ENCODE results near the gene C17orf114.

C17orf114 gene

DNA sequence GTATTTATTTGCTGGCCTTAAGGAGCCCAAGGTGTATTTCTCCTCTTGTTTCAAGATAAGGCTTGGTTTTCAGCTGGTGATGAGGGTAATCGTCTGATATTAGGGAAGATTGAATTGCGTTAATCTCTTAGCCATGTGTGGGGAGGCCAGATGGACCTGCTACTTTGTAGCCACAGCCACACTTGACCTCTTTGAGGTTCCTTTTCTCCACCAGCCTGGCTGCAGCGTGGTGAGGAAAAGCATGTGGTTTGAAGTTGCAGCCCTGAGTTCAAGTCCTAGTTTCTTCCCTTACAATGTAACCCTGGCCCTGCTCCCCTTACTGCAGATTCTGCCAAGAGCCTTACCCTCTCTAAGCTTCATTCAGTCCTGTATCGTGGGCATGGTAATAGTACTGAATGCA, 34.1 kb upstream of the C17orf114 start:
- Histone ChIP-seq H3K27ac (ENCODE audit: extremely low read depth, low read depth, low read length) (no peak overlapping the region), H3K4me1 (ENCODE audit: control insufficient read depth, insufficient read depth, low read length) (peaks cover 16% of the 10 kb centered on the region), H3K9me3 (ENCODE audit: control insufficient read depth, insufficient read depth, low read depth, low read length) (no peaks in the 10 kb centered on the region), H3K36me3 (ENCODE audit: control insufficient read depth in 2 of 2, insufficient read depth in 1 of 2, low read length in 2 of 2) (peaks cover 0 to 5% of the 10 kb centered on the region in 2 experiments; a peak in 1 of 3 replicates), H3K4me3 (ENCODE audit: low read depth, low read length) (no peak overlapping the region)
- POLR2A ChIA-PET = no interaction called here
- TF ChIP-seq ZNF394 (tag by site-specific recombination; IDR thresholded peaks at IDR 0.05; ENCODE audit: borderline replicate concordance) (no peak), SCRT1 (tag by site-specific recombination; IDR thresholded peaks at IDR 0.05; ENCODE audit: borderline replicate concordance) (no peak), WT1 (tag by site-specific recombination; IDR thresholded peaks at IDR 0.05) (no peak)
- CTCF ChIA-PET = interaction anchor here (1.0 to 1.9 kb wide), 2 partner anchors 45 to 46 kb away, joined by 4 to 6 read pairs; no protein-coding TSS in a partner anchor

DNA sequence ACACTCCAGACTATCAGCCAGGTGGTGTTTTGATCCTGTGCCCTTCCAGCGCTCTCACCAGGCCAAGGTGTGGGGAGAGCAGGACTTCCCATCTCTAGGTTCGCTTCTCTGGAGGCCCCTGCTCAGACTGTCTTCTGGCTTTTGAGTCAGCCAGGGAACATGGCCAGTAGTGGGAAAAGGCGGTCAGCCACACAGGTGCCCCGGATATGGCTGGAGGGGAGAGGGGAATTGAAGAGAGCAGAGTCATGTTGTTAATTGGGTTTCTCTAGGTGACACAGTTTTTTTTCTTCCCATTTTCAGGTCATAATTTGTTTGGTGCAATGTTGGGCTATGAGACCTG, 32.5 kb upstream of the C17orf114 start:
- Histone ChIP-seq H3K4me1 (ENCODE audit: control insufficient read depth, insufficient read depth, low read length) (peaks cover 14% of the 10 kb centered on the region), H3K36me3 (ENCODE audit: control insufficient read depth in 2 of 2, insufficient read depth in 1 of 2, low read length in 2 of 2) (peaks cover 0 to 5% of the 10 kb centered on the region in 2 experiments; a peak in 1 of 3 replicates), H3K4me3 (ENCODE audit: low read depth, low read length) (peak overlapping the region; percentile 90; the same call in 1 of the 2 replicates), H3K9me3 (ENCODE audit: control insufficient read depth, insufficient read depth, low read depth, low read length) (no peaks in the 10 kb centered on the region), H3K27ac (ENCODE audit: extremely low read depth, low read depth, low read length) (no peak overlapping the region; the same call in 1 of the 2 replicates)
- TF ChIP-seq ZNF211 (tag by site-specific recombination; IDR thresholded peaks at IDR 0.05; ENCODE audit: low read depth) (no peak), ZNF76 (tag by site-specific recombination; IDR thresholded peaks at IDR 0.05; ENCODE audit: borderline replicate concordance, low read depth) (no peak)
- ChIA-PET CTCF (interaction anchor here (0.7 to 1.1 kb wide), 2 partner anchors 46 to 334 kb away, joined by 3 to 10 read pairs; no protein-coding TSS in a partner anchor), POLR2A (interaction anchor here (0.6 to 2.4 kb wide), 5 partner anchors 8 to 666 kb away, joined by 3 to 9 read pairs (median 4); partner anchors contain the start of gene PLD2)

DNA sequence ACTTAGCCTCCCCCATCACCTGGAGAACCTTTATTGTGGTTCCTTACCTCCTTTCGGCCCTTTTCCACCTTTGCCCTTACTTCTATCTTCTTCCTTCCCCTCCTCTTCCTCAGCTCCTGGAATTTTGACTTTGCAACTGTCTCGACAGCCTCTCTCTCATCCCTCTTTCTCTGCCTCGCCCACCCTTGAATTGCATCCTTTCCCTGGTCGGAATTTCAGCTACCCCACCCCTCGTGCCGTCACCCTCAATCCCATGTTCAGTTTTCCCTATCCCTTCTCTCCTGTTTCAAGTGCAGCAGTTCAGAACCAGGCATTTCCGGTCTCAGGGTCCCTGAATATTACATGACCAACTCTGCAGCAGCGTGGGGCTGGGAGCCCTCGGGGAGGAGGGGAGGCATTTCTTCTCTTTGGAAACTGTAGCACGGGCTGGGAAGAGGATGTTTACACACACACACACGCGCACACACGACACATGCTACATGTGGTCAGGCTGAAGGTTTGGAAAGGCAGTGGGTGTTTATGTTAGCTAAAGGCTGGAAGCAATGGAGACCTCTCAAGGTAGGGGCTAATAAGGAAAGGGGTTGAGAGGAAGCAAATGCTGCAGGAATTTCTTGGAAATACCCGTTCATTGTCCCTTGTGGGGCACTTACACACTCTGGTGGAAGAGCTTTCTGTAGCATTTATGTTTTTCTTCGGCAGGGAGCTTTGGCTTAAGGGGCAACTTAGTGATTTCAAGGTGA, 32.0 kb upstream of the C17orf114 start:
- CTCF ChIA-PET = interaction anchor here (0.6 to 1.1 kb wide), 4 partner anchors 47 to 334 kb away, joined by 3 to 10 read pairs (median 4); no protein-coding TSS in a partner anchor
- POLR2A ChIA-PET = interaction anchor here (0.6 to 2.4 kb wide), 5 partner anchors 9 to 666 kb away, joined by 3 to 9 read pairs (median 4); partner anchors contain the start of gene PLD2
- peaks cover 0 to 5% of the 10 kb centered on the region in 2 experiments; a peak in 1 of 3 replicates for H3K36me3 ChIP-seq (ENCODE audit: control insufficient read depth in 2 of 2, insufficient read depth in 1 of 2, low read length in 2 of 2)
- TF ChIP-seq SETDB1 (IDR thresholded peaks at IDR 0.05; ENCODE audit: insufficient read length, low read length) (no peak), KLF1 (tag by site-specific recombination; IDR thresholded peaks at IDR 0.05) (peak; percentile 81), IKZF3 (tag by site-specific recombination; IDR thresholded peaks at IDR 0.05) (peak; percentile 12; the same call in 1 of the 2 replicates), ZSCAN23 (tag by site-specific recombination; IDR thresholded peaks at IDR 0.05) (no peak), ZFP69B (tag by site-specific recombination; IDR thresholded peaks at IDR 0.05) (peak; percentile 49), ZNF558 (tag by site-specific recombination; IDR thresholded peaks at IDR 0.05) (0 out of 2 replicates have a peak, but pooled peaks have one; percentile 15), ZFHX2 (tag by site-specific recombination; conservative IDR thresholded peaks at IDR 0.05) (0 out of 2 replicates have a peak, but pooled peaks have one; percentile 8), ZNF23 (tag by site-specific recombination; IDR thresholded peaks at IDR 0.05; ENCODE audit: borderline replicate concordance) (no peak), MYNN (tag by site-specific recombination; IDR thresholded peaks at IDR 0.05; ENCODE audit: borderline replicate concordance) (no peak), ZBTB20 (tag by site-specific recombination; IDR thresholded peaks at IDR 0.05) (peak; percentile 61; the same call in 1 of the 2 replicates), SP2 (tag by site-specific recombination; IDR thresholded peaks at IDR 0.05) (peak; percentile 16; the same call in 1 of the 2 replicates), HOXD13 (CRISPR knock-in tag; IDR thresholded peaks at IDR 0.05; ENCODE audit: borderline replicate concordance) (no peak), GLIS2 (tag by site-specific recombination; IDR thresholded peaks at IDR 0.05) (no peak), YY1 (tag by site-specific recombination; IDR thresholded peaks at IDR 0.05) (no peak)
- TF ChIP-seq, protein P1, sequence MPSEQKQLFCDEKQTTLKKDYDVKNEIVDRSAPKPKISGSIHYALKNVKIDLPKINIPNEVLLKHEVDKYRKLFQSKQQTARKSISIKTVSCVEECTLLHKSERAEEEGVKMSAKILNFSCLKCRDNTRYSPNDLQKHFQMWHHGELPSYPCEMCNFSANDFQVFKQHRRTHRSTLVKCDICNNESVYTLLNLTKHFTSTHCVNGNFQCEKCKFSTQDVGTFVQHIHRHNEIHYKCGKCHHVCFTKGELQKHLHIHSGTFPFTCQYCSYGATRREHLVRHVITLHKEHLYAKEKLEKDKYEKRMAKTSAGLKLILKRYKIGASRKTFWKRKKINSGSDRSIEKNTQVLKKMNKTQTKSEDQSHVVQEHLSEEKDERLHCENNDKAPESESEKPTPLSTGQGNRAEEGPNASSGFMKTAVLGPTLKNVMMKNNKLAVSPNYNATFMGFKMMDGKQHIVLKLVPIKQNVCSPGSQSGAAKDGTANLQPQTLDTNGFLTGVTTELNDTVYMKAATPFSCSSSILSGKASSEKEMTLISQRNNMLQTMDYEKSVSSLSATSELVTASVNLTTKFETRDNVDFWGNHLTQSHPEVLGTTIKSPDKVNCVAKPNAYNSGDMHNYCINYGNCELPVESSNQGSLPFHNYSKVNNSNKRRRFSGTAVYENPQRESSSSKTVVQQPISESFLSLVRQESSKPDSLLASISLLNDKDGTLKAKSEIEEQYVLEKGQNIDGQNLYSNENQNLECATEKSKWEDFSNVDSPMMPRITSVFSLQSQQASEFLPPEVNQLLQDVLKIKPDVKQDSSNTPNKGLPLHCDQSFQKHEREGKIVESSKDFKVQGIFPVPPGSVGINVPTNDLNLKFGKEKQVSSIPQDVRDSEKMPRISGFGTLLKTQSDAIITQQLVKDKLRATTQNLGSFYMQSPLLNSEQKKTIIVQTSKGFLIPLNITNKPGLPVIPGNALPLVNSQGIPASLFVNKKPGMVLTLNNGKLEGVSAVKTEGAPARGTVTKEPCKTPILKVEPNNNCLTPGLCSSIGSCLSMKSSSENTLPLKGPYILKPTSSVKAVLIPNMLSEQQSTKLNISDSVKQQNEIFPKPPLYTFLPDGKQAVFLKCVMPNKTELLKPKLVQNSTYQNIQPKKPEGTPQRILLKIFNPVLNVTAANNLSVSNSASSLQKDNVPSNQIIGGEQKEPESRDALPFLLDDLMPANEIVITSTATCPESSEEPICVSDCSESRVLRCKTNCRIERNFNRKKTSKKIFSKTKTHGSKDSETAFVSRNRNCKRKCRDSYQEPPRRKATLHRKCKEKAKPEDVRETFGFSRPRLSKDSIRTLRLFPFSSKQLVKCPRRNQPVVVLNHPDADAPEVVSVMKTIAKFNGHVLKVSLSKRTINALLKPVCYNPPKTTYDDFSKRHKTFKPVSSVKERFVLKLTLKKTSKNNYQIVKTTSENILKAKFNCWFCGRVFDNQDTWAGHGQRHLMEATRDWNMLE (tag by site-specific recombination; conservative IDR thresholded peaks at IDR 0.05; ENCODE audit: low read depth) = no peak
- TF ChIP-seq, protein P2, sequence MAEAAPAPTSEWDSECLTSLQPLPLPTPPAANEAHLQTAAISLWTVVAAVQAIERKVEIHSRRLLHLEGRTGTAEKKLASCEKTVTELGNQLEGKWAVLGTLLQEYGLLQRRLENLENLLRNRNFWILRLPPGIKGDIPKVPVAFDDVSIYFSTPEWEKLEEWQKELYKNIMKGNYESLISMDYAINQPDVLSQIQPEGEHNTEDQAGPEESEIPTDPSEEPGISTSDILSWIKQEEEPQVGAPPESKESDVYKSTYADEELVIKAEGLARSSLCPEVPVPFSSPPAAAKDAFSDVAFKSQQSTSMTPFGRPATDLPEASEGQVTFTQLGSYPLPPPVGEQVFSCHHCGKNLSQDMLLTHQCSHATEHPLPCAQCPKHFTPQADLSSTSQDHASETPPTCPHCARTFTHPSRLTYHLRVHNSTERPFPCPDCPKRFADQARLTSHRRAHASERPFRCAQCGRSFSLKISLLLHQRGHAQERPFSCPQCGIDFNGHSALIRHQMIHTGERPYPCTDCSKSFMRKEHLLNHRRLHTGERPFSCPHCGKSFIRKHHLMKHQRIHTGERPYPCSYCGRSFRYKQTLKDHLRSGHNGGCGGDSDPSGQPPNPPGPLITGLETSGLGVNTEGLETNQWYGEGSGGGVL (tag by site-specific recombination; IDR thresholded peaks at IDR 0.05) = no peak
- TF ChIP-seq, protein P3, sequence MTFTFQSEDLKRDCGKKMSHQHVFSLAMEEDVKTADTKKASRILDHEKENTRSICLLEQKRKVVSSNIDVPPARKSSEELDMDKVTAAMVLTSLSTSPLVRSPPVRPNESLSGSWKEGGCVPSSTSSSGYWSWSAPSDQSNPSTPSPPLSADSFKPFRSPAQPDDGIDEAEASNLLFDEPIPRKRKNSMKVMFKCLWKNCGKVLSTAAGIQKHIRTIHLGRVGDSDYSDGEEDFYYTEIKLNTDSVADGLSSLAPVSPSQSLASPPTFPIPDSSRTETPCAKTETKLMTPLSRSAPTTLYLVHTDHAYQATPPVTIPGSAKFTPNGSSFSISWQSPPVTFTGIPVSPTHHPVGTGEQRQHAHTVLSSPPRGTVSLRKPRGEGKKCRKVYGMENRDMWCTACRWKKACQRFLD (tag by site-specific recombination; IDR thresholded peaks at IDR 0.05) = no peak

More for the DNA sequence above, 32.0 kb upstream of the C17orf114 start:
- H3K4me1 ChIP-seq (ENCODE audit: control insufficient read depth, insufficient read depth, low read length) = peaks cover 14% of the 10 kb centered on the region
- peak overlapping the region; percentile 81 for H3K27ac ChIP-seq (ENCODE audit: extremely low read depth, low read depth, low read length)
- H3K9me3 ChIP-seq (ENCODE audit: control insufficient read depth, insufficient read depth, low read depth, low read length) = no peaks in the 10 kb centered on the region
- peak overlapping the region; percentile 90 for H3K4me3 ChIP-seq (ENCODE audit: low read depth, low read length)

Measured in HEK293 (cell line).